Ammon's horn (tissue), 1 donor: ENCODE measurements around the gene DDI2.
A peak's percentile ranks its signal among the peaks of the same experiment; 100 is the strongest.

ENCODE experiments used
- DNase-seq: peaks from one replicate; pipeline ENCODE4 v3.0.0-alpha.2; 2016; ENCODE audit warnings: low spot score

DDI2 gene

GRCh38 chr1:15605398-15606383 is 11.6 kb upstream of the DDI2 start:
- no peak for DNase-seq

- DNase-seq: no peak
These were observed 7.6 kb upstream of the DDI2 start for GRCh38 chr1:15609631-15610030.

GRCh38 chr1:15610167-15610566 is 7.1 kb upstream of the DDI2 start:
- no peak for DNase-seq

- peak; percentile 30 for DNase-seq
These were observed 685 bp upstream of the DDI2 start for GRCh38 chr1:15616373-15617172.

- no peak for DNase-seq
These were observed 908 bp downstream of the DDI2 start for GRCh38 chr1:15618077-15618654.

- DNase-seq: no peak
These were observed 1.6 kb downstream of the DDI2 start for GRCh38 chr1:15618655-15619525.

- DNase-seq: no peak
These were observed 2.9 kb downstream of the DDI2 start for GRCh38 chr1:15620155-15620545.

- DNase-seq: no peak
These were observed 3.8 kb downstream of the DDI2 start for GRCh38 chr1:15620902-15621682.

- no peak for DNase-seq
These were observed 4.7 kb downstream of the DDI2 start for GRCh38 chr1:15621975-15622374.

- DNase-seq: peak; percentile 23
These were observed 5.6 kb downstream of the DDI2 start for GRCh38 chr1:15622712-15623373.

- no peak for DNase-seq
These were observed 6.2 kb downstream of the DDI2 start for GRCh38 chr1:15623435-15623834.

GRCh38 chr1:15624133-15624714 is 7.0 kb downstream of the DDI2 start:
- no peak for DNase-seq

GRCh38 chr1:15625056-15625917 is 8.0 kb downstream of the DDI2 start:
- no peak for DNase-seq

GRCh38 chr1:15626269-15626950 is 9.2 kb downstream of the DDI2 start:
- peak; percentile 23 for DNase-seq

GRCh38 chr1:15627343-15627988 is 10.2 kb downstream of the DDI2 start:
- no peak for DNase-seq

GRCh38 chr1:15628003-15628402 is 10.7 kb downstream of the DDI2 start:
- DNase-seq: no peak

GRCh38 chr1:15633756-15634420 is 16.6 kb downstream of the DDI2 start:
- no peak for DNase-seq
